Measurements from ENCODE around the gene MFRP. TPM values are rescaled to one million over a fixed set of nuclear protein-coding genes. Genes with fewer than 3 reads are reported as not detected.
A peak's percentile ranks its signal among the peaks of the same experiment; 100 is the strongest.

MFRP gene
- total RNA-seq, 1 experiment from 2014 or later, result not detected

DNA sequence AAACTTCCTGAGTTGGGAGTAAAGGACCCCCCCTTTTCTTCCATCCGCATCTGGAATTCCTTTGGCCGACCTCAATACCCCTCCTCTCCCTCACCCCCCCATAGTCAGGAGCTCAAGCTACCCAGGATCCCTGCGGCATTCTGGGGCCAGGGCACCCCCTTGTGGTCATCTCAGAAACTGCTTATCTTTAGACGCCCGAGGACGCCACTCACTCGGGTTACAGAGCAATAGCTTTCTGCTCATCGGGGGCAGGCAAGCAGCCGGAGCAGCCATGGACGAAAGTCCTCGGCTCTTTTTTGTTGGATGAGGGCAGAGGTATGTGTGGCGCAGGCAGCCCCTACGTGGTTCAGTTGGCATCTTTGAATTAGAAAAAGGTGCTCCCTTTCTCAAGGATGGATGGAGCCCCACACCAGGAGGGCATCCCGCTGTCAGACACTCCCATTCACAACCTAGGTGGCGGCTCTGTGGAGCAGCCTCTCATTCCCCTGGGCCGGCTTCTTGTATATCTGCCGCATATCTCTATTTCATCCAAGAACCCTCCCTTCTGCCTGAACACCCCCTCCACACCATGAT lies 8.1 kb downstream of the MFRP start:
- no peak for DNase-seq (ENCODE audit: low spot score)

DNA sequence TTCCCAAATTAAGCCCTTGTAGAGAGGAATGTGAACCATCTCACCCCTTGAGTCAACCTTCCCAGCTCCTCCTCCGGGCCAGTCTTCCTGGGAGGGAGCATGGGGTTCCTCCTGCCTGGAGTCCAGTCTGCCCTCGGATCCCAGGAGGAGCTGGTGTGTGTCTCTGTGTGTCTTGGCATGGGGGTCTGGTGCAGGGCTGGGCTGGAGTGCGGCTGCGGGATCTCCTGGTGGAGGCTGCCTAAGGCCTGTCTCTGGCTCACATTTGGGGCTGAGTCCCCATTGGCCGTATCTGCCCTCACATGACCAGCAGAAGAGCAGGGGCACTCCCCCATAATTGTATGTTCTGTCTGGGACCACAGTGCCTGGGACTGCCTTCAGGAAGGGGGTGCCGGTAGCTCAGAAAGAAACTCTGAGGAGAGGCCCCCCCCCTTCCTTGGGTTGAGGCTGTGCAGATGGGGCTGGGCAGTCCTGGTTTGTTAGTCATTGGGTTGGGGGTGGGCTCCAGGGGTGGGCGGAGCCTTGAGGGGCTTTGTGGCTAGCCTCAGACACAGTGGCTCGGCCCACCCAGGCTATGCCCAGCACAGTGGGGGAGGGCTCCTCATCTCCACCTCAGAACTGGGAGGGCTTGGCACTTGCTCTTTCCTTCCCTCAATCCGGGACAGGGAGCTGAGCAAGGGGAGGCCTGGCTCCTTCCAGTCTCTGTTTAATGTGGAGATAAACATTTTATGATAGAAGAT lies 8.8 kb downstream of the MFRP start:
- DNase-seq (ENCODE audit: low spot score), result peak; percentile 86

DNA sequence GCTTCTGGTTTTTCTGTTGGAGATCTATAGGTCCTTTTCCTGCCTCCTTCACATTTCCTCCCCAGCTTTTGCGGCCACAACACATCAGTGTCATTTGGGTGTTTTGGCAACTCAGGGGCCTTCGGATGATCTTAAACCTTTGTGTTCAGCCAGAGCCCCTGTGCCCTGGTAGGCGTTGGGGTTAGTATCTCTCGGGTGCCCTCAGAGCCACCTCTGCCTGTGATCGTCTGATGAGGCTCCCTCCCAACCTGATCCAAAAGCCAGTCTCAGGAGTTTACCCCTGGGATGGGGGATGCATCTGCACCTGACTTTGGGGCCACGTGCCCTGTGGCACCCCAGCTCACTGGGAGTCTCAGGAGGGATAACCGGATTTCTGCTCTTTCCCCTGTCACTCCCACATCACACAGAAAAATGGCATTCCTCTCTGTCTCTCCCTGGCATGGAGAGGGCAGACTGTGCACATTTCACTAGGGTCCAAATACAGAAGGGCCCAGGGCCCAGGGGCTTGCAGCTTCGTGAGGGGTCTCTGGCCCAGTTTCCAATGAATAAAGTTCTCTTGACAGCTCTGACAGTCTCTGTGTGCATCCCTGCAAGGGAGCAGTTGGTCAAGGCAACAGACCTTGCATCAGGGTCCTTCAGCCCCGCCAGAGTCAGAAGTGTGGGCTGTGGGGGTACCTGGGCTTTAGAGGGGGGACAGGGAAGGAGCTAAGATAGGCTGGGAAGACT lies 9.6 kb downstream of the MFRP start:
- DNase-seq (ENCODE audit: low spot score), result no peak

DNA sequence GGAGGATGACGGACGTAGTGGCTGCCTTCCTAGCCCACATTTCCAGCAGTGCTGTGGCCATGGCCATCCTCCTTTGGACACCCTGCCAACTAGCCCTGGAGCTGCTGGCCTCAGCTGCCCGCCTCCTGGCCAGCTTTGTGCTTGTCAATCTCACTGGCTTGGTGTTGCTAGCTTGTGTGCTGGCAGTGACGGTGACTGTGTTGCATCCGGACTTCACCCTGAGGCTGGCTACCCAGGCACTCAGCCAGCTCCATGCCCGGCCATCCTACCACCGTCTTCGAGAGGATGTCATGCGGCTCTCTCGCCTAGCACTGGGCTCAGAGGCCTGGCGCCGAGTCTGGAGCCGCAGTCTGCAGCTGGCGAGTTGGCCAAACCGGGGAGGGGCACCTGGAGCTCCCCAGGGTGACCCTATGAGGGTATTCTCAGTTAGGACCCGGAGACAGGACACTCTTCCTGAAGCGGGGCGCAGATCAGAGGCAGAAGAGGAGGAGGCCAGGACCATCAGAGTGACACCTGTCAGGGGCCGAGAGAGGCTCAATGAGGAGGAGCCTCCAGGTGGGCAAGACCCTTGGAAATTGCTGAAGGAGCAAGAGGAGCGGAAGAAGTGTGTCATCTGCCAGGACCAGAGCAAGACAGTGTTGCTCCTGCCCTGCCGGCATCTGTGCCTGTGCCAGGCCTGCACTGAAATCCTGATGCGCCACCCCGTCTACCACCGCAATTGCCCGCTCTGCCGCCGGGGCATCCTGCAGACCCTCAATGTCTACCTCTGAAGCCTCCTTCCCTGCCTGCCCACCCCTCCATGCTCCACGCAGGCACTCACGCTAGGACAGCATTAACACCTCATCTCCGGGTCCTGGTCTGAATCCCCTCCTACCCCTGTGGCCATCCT lies 10.6 kb downstream of the MFRP start:
- DNase-seq (ENCODE audit: low spot score), result no peak

DNA sequence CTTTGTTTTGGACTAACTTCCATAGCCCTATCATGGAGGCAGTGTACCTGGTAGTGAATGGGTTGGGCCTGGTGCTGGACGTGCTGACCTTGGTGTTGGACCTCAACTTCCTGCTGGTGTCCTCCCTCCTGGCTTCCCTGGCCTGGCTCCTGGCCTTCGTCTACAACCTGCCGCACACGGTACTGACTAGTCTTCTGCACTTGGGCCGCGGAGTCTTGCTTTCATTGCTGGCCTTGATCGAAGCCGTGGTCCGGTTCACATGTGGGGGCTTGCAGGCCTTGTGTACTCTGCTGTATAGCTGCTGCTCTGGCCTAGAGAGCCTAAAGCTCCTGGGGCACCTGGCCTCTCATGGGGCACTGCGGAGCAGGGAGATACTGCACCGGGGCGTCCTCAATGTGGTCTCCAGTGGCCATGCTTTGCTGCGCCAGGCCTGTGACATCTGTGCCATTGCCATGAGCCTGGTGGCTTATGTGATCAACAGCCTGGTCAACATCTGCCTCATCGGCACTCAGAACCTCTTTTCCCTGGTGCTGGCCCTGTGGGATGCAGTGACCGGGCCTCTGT lies 11.3 kb downstream of the MFRP start:
- DNase-seq (ENCODE audit: low spot score), result no peak

DNA sequence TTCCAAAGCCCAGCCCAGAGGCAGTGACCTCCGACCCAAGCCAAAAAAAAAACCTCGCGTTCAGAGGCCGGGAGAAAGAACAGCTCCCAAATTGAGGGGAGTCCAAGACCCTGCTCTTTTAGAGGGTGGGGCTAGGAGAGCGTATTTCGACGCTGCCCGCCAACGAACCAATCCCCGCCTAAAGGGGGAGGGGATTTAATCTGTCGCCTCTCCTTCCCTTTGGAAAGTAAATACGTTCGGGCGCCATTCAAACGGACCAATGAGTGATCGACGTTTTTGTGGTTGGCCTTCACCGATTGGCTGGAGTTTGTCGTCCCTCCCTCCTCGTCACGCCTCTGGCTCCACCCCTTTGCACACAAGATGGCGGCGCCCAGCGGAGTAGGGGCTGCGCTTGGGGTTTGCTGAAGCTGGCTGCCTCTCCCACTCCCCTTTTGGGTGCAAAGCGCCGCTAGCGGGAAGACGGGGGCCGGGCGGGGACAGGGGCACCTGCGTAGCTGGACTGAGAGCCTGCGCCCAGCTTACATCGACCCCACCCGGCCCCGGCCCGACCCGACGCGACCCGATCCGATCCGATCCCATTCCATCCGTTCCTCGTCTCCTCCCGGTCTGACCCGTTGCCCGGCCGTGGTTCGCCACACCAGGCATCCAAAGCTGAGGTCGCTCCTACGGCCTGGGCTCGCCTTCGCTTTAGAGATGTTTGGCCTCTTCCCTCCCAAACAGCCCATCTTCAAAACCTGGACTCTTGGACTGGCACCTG lies 12.2 kb downstream of the MFRP start, which contains the start of gene RNF26:
Gene RNF26, plus strand, starts transcription at position 354 of the 757 bp plus-strand sequence. CDS start 596 bp downstream, outside the sequence.
- peak; percentile 97 for DNase-seq (ENCODE audit: low spot score)

DNA sequence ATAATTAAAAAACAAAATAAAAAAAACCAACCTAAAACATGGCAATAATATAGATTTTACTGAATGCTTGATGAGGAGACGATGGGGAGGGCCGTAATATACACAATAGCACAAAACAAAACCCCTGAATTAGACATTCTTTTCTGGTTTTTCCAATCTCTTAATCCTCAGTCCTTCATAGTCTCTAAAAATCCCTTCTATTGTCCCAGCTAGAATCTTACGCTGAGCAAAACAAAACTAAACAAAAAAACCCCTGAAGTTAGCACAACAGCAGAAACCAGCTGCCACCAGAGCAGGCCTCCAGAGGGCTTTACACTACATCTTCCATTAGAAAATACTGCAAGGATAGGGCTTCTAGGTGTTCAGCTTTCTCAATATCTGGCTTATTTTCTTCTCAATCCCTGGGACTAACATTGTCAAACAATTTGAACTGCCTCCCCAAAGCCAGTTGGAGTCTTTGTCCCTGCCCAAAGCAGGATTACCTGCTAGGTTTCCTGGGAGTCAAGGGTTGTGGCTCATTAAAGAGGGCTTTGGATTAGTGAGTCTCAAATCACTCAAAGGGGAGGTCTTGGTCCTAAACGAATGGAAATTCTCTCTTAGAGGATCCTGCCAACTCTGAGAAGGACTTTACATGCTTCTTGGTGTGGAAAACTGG lies 14.3 kb downstream of the MFRP start:
- DNase-seq (ENCODE audit: low spot score), result no peak

DNA sequence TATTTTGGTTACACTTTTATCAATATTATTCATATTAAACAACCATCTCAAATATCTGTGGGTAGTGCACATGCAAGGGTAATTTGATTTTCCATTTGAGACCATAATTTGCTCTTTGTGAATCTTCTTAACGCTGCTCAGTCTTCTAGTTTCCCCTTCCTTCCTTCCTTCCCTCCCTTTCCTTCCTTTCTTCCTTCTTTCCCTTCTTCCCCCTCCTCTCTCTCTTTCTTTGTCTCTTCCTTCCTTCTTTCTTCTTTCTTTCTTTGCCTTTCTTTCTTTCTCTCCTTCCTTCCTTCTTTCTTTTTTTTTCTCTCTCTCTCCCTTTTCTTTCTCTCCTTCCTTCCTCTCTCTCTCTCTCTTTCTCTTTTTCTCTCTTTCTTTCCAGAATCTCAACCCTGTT lies 16.3 kb downstream of the MFRP start:
- no peak for DNase-seq (ENCODE audit: low spot score)

DNA sequence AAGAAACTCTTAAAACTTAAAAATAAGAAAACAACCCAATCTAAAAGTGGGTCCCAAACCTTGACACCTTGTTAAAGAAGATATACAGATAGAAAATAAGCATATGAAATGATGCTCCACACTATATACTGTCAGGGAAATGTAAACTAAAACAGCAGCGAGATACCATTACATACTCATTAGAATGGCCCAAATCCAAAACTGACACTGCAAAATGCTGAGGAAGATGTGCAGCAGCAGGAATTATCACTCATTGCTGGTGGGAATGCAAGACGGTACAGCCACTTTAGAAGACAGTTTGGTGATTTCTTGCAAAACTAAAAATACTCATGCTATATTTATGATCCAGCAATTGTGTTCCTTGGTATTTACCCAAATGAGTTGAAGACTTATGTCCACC lies 17.2 kb downstream of the MFRP start:
- DNase-seq (ENCODE audit: low spot score), result no peak

DNA sequence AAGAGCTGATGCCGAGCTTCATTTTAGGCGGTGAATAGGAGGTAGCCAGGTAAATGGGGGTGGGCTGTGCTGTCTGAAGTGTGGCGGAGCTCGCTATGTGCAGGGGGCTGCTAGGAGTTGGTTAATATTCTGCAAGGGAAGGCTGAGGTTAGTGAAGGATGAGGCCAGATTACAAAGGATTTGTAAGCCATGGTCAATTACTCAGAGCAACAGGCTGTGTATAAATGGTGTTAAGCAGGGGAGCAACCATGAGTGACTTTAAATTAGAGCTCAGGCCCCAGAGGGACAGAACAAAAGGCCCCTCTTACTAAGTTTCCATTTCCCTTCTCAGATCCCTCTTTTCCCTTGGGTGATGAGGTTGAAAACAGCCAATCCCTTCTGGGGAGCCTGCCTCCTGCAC lies 22.3 kb downstream of the MFRP start:
- no peak for DNase-seq (ENCODE audit: low spot score)

DNA sequence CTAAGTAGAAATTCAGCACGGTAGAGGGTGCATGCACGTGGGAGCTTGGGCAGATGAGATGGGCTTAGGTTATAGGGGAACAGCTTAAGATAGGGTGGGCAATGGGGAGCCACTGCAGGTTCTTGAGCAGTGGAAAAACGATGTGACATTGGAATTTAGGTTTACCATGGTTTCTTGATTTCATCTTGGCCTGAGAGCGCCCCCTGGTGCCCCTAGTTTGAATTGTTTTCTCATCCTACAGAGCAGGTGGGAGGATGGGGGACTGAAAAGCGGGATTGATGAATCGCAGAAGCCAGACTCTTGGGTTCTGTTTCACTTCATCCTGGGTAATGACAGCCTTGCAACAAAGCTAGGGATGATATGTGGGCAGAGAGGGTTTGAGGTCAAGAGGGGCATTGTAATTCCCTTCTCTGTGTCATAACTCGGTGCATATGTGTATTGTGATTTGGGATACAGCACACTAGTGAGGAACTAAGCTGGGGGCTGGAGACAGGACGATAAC lies 22.9 kb downstream of the MFRP start:
- peak; percentile 52 for DNase-seq (ENCODE audit: low spot score)

DNA sequence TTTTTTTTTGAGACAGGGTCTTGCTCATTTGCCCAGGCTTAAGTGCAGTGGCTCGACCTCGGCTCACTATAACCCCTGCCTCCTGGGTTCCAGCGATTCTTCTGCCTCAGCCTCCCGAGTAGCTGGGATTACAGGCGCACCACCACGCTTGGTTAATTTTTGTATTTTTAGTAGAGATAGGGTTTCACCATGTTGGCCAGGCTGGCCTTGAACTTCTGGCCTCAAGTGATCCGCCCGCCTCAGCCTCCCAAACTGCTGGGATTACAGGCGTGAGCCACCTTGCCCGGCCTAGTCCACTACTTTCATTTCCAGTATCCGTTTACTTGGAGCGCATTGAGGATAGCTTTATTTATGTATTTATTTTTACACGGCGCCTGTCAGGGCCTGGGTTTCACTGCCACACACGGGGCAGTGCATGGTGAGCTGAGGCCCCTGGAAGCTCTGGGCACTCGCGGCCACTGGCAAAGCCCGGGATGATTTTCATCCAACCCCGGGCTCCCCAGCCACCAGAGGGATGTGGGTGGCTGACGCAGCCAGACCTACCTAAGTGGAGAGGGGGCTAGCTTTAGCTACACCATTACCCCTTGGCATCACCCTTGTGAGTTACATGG lies 23.5 kb downstream of the MFRP start:
- DNase-seq (ENCODE audit: low spot score), result no peak

DNA sequence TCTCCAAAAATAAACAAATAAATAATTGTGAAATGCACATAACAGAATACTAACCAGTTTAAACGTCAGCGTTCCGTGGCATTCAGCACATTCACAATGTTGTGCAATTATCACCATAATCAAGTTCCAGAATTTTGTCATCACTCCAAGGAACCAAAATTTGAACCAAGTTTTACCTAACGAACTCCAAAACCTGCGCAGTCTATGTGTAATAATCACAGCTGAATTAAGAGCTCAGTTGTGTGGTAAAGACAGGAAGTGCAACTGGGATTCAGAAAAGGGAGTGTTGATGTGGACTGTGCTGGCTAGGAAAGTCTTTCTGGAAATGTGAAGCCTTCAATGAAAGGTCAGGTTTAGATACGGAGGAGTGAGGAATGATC lies 24.2 kb downstream of the MFRP start:
- no peak for DNase-seq (ENCODE audit: low spot score)

DNA sequence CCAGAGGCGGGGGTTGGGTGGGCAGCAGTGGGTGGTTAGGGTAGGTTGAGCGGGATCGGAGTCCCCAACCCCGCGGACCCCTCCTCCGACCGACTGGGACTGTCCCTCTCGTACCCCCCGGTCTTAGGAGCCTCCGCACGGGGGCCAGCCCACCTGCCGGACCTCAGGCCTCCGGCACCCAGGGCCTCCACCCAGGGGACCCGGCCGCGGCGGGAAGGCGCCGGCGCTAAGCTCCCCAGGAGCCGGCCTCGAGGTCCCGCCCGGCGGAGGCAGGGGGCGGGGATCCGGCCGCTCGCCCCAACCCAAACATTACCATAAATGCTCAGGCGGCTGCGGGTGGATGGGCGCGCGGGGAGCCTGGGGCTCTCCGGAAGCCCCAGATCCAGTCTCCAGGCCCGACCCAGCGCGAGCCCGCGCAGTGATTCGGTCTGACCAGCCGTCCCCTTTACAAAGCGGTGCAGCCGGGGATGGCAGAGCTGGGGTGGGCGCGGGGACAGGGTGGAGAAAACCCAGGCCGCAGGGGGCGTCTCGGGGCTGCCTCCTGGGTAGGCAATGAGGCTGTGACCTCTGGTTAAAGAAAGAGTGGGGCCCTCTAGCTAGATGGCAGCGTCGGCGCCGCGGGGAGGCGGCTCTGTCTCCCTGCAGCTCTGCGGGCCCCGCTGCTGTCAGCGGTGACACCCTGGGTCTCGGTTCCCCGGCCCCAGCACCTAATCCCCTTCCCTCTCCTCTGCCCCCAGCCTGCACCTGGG lies 25.6 kb downstream of the MFRP start:
- DNase-seq (ENCODE audit: low spot score), result no peak

DNA sequence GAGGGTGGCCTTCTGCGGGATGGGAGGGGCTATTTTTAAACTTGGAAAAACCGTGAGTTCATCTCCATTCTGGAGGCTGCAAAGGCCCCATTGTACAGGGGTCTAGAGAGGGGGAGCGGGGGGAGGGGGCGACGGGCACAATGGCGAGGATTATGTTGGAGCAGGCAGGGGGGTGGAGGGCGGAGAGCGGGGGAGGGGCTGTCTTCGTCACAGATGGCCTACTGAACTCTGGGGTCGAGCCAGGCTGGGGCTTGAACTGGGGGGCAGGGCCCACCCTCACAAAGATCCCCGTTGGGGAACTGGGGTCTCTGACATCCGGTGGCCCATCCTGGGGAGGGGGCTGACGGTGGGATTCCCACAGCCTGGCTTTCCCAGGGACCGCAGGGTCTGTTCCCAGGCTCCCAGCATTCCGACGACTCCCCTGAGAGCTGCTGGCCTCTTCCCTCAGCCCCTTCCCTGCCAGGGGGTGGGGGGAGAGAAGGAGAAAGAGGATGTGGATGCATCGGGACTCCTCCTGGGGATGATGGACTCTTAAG lies 26.2 kb downstream of the MFRP start:
- DNase-seq (ENCODE audit: low spot score), result no peak

DNA sequence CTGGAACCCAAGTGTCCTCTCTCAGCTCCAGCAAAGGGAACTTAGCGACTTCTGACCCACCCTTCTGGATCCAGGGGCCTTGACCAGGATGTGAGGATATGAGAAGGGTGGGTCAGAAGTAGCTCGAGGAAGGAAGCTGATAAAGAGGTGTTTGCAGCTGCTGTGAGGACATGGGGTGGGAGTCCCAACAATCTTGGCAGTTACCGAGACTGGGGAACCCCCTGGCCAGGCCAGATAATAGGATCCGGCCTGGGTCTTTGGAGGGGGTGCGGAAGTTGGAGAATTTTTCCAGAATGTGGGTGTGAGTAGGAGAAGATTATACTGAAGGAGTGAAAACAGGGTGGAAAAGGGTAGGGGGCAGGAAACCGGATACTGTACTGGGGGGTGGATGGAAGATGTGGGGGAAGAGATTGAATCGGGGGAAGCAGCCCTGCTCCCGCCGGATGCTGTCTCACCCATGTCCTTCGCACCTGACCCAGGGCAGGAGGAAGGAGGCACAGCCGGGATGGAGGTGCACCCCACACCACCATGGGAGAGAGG lies 26.7 kb downstream of the MFRP start:
- no peak for DNase-seq (ENCODE audit: low spot score)

DNA sequence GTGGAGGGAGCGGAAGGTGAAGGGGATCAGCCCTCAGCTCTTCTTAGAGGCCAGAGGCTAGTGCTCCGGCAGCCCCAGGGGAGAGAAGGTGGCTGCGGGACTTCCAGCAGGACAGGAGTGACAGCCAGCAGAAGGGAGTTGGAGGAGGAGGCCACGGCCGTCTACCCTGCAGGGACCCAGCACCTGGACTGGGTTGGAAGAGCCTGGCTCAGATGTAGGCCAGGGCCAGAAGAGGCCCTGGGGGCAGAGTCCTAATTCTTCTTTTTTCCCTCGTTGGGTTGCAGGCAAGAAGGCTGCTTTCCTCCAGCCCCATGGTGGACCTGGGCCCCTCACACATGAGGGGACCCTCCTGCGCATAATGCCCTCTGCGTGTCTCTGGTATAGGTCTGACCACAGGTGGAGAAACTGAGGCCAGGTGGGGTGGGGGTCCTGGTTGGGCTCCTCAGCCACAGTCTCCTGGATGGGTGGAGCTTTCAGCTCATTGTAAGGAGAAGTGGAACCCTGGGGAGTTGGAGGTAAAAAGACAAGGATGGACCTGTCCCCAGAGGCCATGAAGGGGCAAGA lies 27.3 kb downstream of the MFRP start:
- DNase-seq (ENCODE audit: low spot score), result no peak

Measured in H4 (cell line).